ENCODE results near the gene KCNJ5.
A peak's percentile ranks its signal among the peaks of the same experiment; 100 is the strongest.

The KCNJ5 gene

DNA sequence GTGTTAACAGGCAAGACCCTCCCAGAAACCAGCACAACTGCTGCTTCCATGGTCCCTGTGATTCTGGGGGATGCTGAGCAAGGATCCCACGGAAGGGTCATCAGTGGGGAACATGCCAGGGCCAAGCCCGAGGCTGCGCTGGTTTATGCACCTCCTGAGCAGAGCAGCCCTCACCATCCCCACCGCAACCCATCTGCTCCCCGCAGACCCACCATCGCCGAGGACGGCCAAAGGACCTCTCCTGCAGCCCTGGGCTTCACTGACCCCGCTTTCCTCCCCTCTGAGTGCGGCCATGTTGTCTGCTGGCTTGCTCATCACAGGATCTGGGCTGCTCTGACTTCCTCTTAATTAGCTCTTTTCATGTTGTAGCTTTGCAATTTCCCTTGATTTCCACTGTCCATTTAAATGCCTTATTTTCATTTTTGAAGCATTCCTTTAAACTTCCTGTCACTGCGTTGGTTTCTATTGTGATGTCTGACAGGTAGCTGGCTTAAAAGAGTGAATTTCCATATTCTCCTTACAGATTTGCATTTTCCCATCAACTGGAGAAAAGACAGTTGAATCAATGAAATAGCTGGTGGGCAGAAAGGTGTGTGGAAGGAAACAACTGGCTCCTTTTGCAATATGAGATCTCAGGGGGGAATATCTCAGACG lies 36.7 kb downstream of the KCNJ5 start:
- Histone ChIP-seq H3K4me3 (ENCODE audit: low read length) (peak overlapping the region; percentile 29), H3K9ac (ENCODE audit: low read length) (peak overlapping the region; percentile 27; the same call in 1 of the 2 replicates), H4K20me1 (ENCODE audit: insufficient read depth, low read length) (no peaks in the 10 kb centered on the region), H3K9me3 (ENCODE audit: insufficient read depth, low read length) (no peaks in the 10 kb centered on the region), H2AFZ (ENCODE audit: low read depth, low read length) (peak overlapping the region; percentile 56; the same call in 1 of the 2 replicates), H3K27me3 (ENCODE audit: low read depth, low read length) (0 out of 2 replicates have a peak, but pooled peaks cover 8% of the 10 kb centered on the region), H3K79me2 (ENCODE audit: low read length) (no peaks in the 10 kb centered on the region), H3K4me1 (ENCODE audit: low read length) (peaks cover 30% of the 10 kb centered on the region), H3K36me3 (replicated peaks; ENCODE audit: low read depth, low read length) (no peaks in the 10 kb centered on the region), H3K4me2 (ENCODE audit: low read length) (peak overlapping the region; percentile 68), H3K27ac (ENCODE audit: low read length) (peak overlapping the region; percentile 22; the same call in 1 of the 2 replicates)
- no peak for TF ChIP-seq EZH2phosphoT487 (IDR thresholded peaks at IDR 0.05; ENCODE audit: low read depth)
- TF ChIP-seq, protein P1, sequence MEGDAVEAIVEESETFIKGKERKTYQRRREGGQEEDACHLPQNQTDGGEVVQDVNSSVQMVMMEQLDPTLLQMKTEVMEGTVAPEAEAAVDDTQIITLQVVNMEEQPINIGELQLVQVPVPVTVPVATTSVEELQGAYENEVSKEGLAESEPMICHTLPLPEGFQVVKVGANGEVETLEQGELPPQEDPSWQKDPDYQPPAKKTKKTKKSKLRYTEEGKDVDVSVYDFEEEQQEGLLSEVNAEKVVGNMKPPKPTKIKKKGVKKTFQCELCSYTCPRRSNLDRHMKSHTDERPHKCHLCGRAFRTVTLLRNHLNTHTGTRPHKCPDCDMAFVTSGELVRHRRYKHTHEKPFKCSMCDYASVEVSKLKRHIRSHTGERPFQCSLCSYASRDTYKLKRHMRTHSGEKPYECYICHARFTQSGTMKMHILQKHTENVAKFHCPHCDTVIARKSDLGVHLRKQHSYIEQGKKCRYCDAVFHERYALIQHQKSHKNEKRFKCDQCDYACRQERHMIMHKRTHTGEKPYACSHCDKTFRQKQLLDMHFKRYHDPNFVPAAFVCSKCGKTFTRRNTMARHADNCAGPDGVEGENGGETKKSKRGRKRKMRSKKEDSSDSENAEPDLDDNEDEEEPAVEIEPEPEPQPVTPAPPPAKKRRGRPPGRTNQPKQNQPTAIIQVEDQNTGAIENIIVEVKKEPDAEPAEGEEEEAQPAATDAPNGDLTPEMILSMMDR (IDR thresholded peaks at IDR 0.05; ENCODE audit: low read depth, low read length) = no peak

DNA sequence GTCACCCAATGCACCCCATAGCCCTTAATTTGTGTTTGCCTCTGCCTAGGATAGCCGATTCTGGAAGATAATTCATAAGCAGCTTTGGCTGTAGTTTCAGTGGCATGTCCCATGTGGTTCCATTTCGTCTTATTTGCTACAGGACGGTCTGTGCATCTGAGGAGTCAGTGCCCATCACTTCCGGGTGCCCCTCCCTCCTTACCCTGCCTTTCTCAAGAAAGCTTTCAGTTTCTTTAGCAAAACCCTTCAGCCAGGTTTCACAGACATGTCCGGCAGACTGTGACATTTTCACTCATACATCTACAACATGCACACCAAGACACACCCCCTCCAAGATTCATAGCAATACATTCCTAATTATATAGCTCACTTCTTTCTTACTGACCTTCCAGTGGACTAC lies 37.2 kb downstream of the KCNJ5 start:
- TF ChIP-seq, protein P1 (IDR thresholded peaks at IDR 0.05; ENCODE audit: low read depth, low read length) = no peak
- TF ChIP-seq EZH2phosphoT487 (IDR thresholded peaks at IDR 0.05; ENCODE audit: low read depth) = no peak
- peak overlapping the region; percentile 29 for H3K4me3 ChIP-seq (ENCODE audit: low read length)
- H3K27me3 ChIP-seq (ENCODE audit: low read depth, low read length) = 0 out of 2 replicates have a peak, but pooled peaks cover 8% of the 10 kb centered on the region
- H3K36me3 ChIP-seq (replicated peaks; ENCODE audit: low read depth, low read length) = no peaks in the 10 kb centered on the region
- peak overlapping the region; percentile 24; the same call in 1 of the 2 replicates for H3K27ac ChIP-seq (ENCODE audit: low read length)
- H3K9ac ChIP-seq (ENCODE audit: low read length) = peak overlapping the region; percentile 27; the same call in 1 of the 2 replicates
- peak overlapping the region; percentile 56; the same call in 1 of the 2 replicates for H2AFZ ChIP-seq (ENCODE audit: low read depth, low read length)
- H3K9me3 ChIP-seq (ENCODE audit: insufficient read depth, low read length) = no peaks in the 10 kb centered on the region
- H3K4me2 ChIP-seq (ENCODE audit: low read length) = peak overlapping the region; percentile 68
- no peaks in the 10 kb centered on the region for H3K79me2 ChIP-seq (ENCODE audit: low read length)
- H4K20me1 ChIP-seq (ENCODE audit: insufficient read depth, low read length) = no peaks in the 10 kb centered on the region
- H3K4me1 ChIP-seq (ENCODE audit: low read length) = peaks cover 30% of the 10 kb centered on the region

DNA sequence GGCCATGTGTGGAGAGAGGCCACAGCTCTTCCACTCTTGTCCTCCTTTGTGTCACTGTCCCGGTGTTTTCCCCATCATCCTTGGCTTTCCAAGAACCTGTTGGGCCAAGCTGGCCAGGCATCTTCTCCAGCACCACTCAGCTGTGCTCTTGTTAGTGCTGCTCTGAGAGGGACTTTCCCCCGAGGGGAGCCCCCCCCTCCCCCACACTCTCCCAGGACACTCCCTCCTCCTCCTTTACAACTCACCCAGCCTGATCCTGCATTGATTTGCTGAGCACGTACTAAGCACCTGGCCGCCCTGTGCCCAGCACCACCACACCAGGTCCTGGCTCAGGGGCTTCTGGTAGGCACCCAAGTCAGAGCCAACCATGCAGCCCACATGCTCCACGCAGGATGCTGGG lies 38.3 kb downstream of the KCNJ5 start:
- H3K4me1 ChIP-seq (ENCODE audit: low read length) = peaks cover 32% of the 10 kb centered on the region
- H3K36me3 ChIP-seq (replicated peaks; ENCODE audit: low read depth, low read length) = no peaks in the 10 kb centered on the region
- no peaks in the 10 kb centered on the region for H3K9me3 ChIP-seq (ENCODE audit: insufficient read depth, low read length)
- H3K4me3 ChIP-seq (ENCODE audit: low read length) = peak overlapping the region; percentile 55
- H3K79me2 ChIP-seq (ENCODE audit: low read length) = no peaks in the 10 kb centered on the region
- 0 out of 2 replicates have a peak, but pooled peaks cover 8% of the 10 kb centered on the region for H3K27me3 ChIP-seq (ENCODE audit: low read depth, low read length)
- peak overlapping the region; percentile 8; the same call in 1 of the 2 replicates for H3K9ac ChIP-seq (ENCODE audit: low read length)
- 0 out of 2 replicates have a peak overlapping the region, but pooled peaks have one; percentile 11 for H2AFZ ChIP-seq (ENCODE audit: low read depth, low read length)
- no peak for TF ChIP-seq EZH2phosphoT487 (IDR thresholded peaks at IDR 0.05; ENCODE audit: low read depth)
- TF ChIP-seq, protein P1 (IDR thresholded peaks at IDR 0.05; ENCODE audit: low read depth, low read length) = no peak
- peak overlapping the region; percentile 71 for H3K4me2 ChIP-seq (ENCODE audit: low read length)
- no peaks in the 10 kb centered on the region for H4K20me1 ChIP-seq (ENCODE audit: insufficient read depth, low read length)
- peak overlapping the region; percentile 17 for H3K27ac ChIP-seq (ENCODE audit: low read length)

DNA sequence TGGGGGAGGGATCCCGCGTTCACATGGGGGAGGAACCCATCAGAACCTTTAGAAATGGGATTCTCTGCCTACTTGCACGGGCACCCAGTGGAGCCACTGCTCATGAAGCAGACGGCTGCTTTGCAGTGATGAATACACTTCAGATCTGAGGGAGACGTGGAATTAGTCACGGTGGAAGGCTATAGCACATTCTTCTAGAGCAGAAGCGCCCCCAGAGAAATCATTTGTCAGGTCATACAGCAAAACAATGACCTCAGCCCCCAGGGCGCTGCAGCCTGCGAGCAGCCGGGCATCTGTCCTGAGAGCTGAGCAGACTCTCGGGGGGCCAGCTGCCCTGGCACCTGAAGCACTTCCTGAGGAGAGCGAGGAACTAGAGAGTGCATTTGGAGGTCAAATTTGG lies 38.8 kb downstream of the KCNJ5 start:
- Histone ChIP-seq H4K20me1 (ENCODE audit: insufficient read depth, low read length) (no peaks in the 10 kb centered on the region), H3K27me3 (ENCODE audit: low read depth, low read length) (0 out of 2 replicates have a peak, but pooled peaks cover 5% of the 10 kb centered on the region)
- TF ChIP-seq, protein P1 (IDR thresholded peaks at IDR 0.05; ENCODE audit: low read depth, low read length) = no peak
- no peak for TF ChIP-seq EZH2phosphoT487 (IDR thresholded peaks at IDR 0.05; ENCODE audit: low read depth)

More for the DNA sequence above, 38.8 kb downstream of the KCNJ5 start:
- Histone ChIP-seq H3K9me3 (ENCODE audit: insufficient read depth, low read length) (no peaks in the 10 kb centered on the region), H3K79me2 (ENCODE audit: low read length) (no peaks in the 10 kb centered on the region), H3K36me3 (replicated peaks; ENCODE audit: low read depth, low read length) (no peaks in the 10 kb centered on the region), H3K4me2 (ENCODE audit: low read length) (peak overlapping the region; percentile 71), H3K27ac (ENCODE audit: low read length) (peak overlapping the region; percentile 17), H2AFZ (ENCODE audit: low read depth, low read length) (peak overlapping the region; percentile 41; the same call in 1 of the 2 replicates), H3K4me3 (ENCODE audit: low read length) (peak overlapping the region; percentile 55), H3K9ac (ENCODE audit: low read length) (peak overlapping the region; percentile 8; the same call in 1 of the 2 replicates), H3K4me1 (ENCODE audit: low read length) (peaks cover 32% of the 10 kb centered on the region)
